ENCODE results near the gene OSBPL6. TPM values are rescaled to one million over a fixed set of nuclear protein-coding genes. Genes with fewer than 3 reads are reported as not detected.

Gene OSBPL6
- total and polyA plus RNA-seq, 9 of the 15 experiments (the other 6 are each of a cell fraction or from before 2014, with no cell fraction given) = 3.4 to 12.7 (median 9.3) TPM

GRCh38 chr2:178413472-178414265, 219.4 kb downstream of the OSBPL6 start (continued):
- TF ChIP-seq ILF3 (IDR thresholded peaks at IDR 0.05; ENCODE audit: borderline replicate concordance) (0 out of 2 replicates have a peak, but pooled peaks have one; percentile 15), TRIM28 (IDR thresholded peaks at IDR 0.05) (no peak), SP1 (CRISPR knock-in tag; IDR thresholded peaks at IDR 0.05) (peak; percentile 59; the same call in 1 of the 2 replicates), ZNF407 (IDR thresholded peaks at IDR 0.05; ENCODE audit: low read depth) (peak; percentile 43; the same call in 1 of the 2 replicates), HIVEP1 (CRISPR knock-in tag; IDR thresholded peaks at IDR 0.05) (no peak), XRCC5 (IDR thresholded peaks at IDR 0.05; ENCODE audit: low read depth, low read length) (no peak; the same call in 1 of the 2 replicates), ZFX (CRISPR knock-in tag; IDR thresholded peaks at IDR 0.05) (peak; percentile 96), KLF1 (tag; IDR thresholded peaks at IDR 0.05) (0 out of 2 replicates have a peak, but pooled peaks have one; percentile 42)
